DMS 273 treated with DMSO at 0.1 percent for 48 hours (cell line): ENCODE measurements around the gene TMEM242.

Experiments
- DNase-seq: peaks from one replicate; lab custom pipeline; 2025; lab: John Stamatoyannopoulos, UW

Gene TMEM242

GRCh38 chr6:157248264-157248663, 75.1 kb downstream of the TMEM242 start:
- DNase-seq = no peak

GRCh38 chr6:157246771-157247484, 76.4 kb downstream of the TMEM242 start:
- no peak for DNase-seq

- DNase-seq = no peak
Observed at GRCh38 chr6:157246048-157246630, 77.2 kb downstream of the TMEM242 start.

- DNase-seq = no peak
Observed at GRCh38 chr6:157245436-157245835, 77.9 kb downstream of the TMEM242 start.

GRCh38 chr6:157244780-157245179, 78.5 kb downstream of the TMEM242 start:
- DNase-seq = no peak

GRCh38 chr6:157244175-157244574, 79.1 kb downstream of the TMEM242 start:
- no peak for DNase-seq

- no peak for DNase-seq
Observed at GRCh38 chr6:157242791-157243190, 80.5 kb downstream of the TMEM242 start.

- DNase-seq = no peak
Observed at GRCh38 chr6:157240960-157241311, 82.4 kb downstream of the TMEM242 start.

GRCh38 chr6:157240059-157240959, 83.0 kb downstream of the TMEM242 start:
- no peak for DNase-seq

- no peak for DNase-seq
Observed at GRCh38 chr6:157239671-157240058, 83.7 kb downstream of the TMEM242 start.
